WTC11 (cell line): Measurements from ENCODE around the gene CEP85L. TPM values are rescaled to one million over a fixed set of nuclear protein-coding genes. Genes with fewer than 3 reads are reported as not detected.
A peak's percentile ranks its signal among the peaks of the same experiment; 100 is the strongest.

Experiments used
- ATAC-seq: fragments of 200-7000 bp; cut with Tn5 transposase; 2 replicates; pipeline ENCODE4 v1.10.0; 2021; ENCODE audit warnings: mild to moderate bottlenecking, moderate library complexity
- CTCF ChIA-PET: fragments of 300-600 bp; sonication (Branson Sonifier 250); formaldehyde crosslinking; loops from one replicate; lab custom pipeline; 2021; ENCODE audit warnings: antibody characterized with exemption; lab: Charles Lee
- POLR2A ChIA-PET: fragments of 350-600 bp; sonication (Branson Sonifier 250); formaldehyde crosslinking; loops from one replicate; lab custom pipeline; 2021; ENCODE audit warnings: antibody characterized with exemption; lab: Charles Lee
- DNase-seq: peaks from one replicate; pipeline ENCODE4 v3.0.0; 2021; ENCODE audit warnings: low spot score
- H3K27ac Mint-ChIP-seq: 2 replicates; pipeline ENCODE4 v1.8.0; 2021; ENCODE audit warnings: mixed read lengths
- H3K27me3 Mint-ChIP-seq: 2 replicates; pipeline ENCODE4 v1.8.0; 2021; ENCODE audit warnings: low read depth, mild to moderate bottlenecking, moderate library complexity, mixed read lengths
- H3K36me3 Mint-ChIP-seq: 2 replicates; pipeline ENCODE4 v1.8.0; 2021; ENCODE audit warnings: mixed read lengths
- H3K4me1 Mint-ChIP-seq: 2 replicates; pipeline ENCODE4 v1.8.0; 2022; ENCODE audit warnings: mixed read lengths
- H3K4me3 Mint-ChIP-seq: 2 replicates; pipeline ENCODE4 v1.8.0; 2021; ENCODE audit warnings: mild to moderate bottlenecking, moderate library complexity, mixed read lengths
- H3K9me3 Mint-ChIP-seq: 2 replicates; pipeline ENCODE4 v1.8.0; 2021; ENCODE audit warnings: mixed read lengths
- ATF1 ChIP-seq: sonication (generic); formaldehyde crosslinking; IDR thresholded peaks from 2 replicates; pipeline ENCODE4 v1.8.1; 2023; ENCODE audit warnings: mild to moderate bottlenecking, moderate library complexity, missing genetic modification reagents
- CBFB ChIP-seq: sonication (generic); formaldehyde crosslinking; IDR thresholded peaks from 2 replicates; pipeline ENCODE4 v1.8.1; 2022; ENCODE audit warnings: mild to moderate bottlenecking, low read depth, missing genetic modification reagents
- CREM ChIP-seq: sonication (generic); formaldehyde crosslinking; IDR thresholded peaks from 2 replicates; pipeline ENCODE4 v1.8.1; 2022; ENCODE audit warnings: mild to moderate bottlenecking, missing genetic modification reagents, moderate library complexity
- EMX1 ChIP-seq: fragments of 250-450 bp; sonication (Bioruptor Pico); IDR thresholded peaks from 2 replicates; pipeline ENCODE4 v1.8.0; 2021; ENCODE audit warnings: mild to moderate bottlenecking
- GABPB1 ChIP-seq: sonication (generic); formaldehyde crosslinking; IDR thresholded peaks from 2 replicates; pipeline ENCODE4 v1.8.1; 2023; ENCODE audit warnings: mild to moderate bottlenecking, missing genetic modification reagents
- GTF2I ChIP-seq: fragments of 250-450 bp; sonication (Bioruptor Pico); conservative IDR thresholded peaks from 2 replicates; pipeline ENCODE4 v1.4.0; 2021; ENCODE audit warnings: mild to moderate bottlenecking
- JAZF1 ChIP-seq: fragments of 250-450 bp; sonication (Bioruptor Pico); IDR thresholded peaks from 2 replicates; pipeline ENCODE4 v1.9.0; 2021; ENCODE audit warnings: moderate library complexity, mild to moderate bottlenecking, inconsistent platforms
- NFYB ChIP-seq: sonication (generic); formaldehyde crosslinking; conservative IDR thresholded peaks from 2 replicates; pipeline ENCODE4 v1.8.0; 2022; ENCODE audit warnings: low read depth, missing genetic modification reagents
- TEAD4 ChIP-seq: sonication (generic); formaldehyde crosslinking; IDR thresholded peaks from 2 replicates; pipeline ENCODE4 v1.8.0; 2022; ENCODE audit warnings: mild to moderate bottlenecking, missing genetic modification reagents
- ZNF121 ChIP-seq: sonication (generic); formaldehyde crosslinking; IDR thresholded peaks from 2 replicates; pipeline ENCODE4 v1.8.0; 2023; ENCODE audit warnings: missing genetic modification reagents
- ZNF138 ChIP-seq: sonication (generic); formaldehyde crosslinking; conservative IDR thresholded peaks from 2 replicates; pipeline ENCODE4 v1.8.1; 2022; ENCODE audit warnings: mild to moderate bottlenecking, moderate library complexity, missing genetic modification reagents
- ZNF423 ChIP-seq: fragments of 250-450 bp; sonication (Bioruptor Pico); IDR thresholded peaks from 2 replicates; pipeline ENCODE4 v2.1.2; 2022; ENCODE audit warnings: mild to moderate bottlenecking, moderate library complexity
- ZNF532 ChIP-seq: fragments of 250-450 bp; sonication (Bioruptor Pico); IDR thresholded peaks from 2 replicates; pipeline ENCODE4 v1.9.0; 2021; ENCODE audit warnings: mild to moderate bottlenecking, borderline replicate concordance
- total RNA-seq: library from RNA; stranded (reverse); gene quantifications from 3 replicates; pipeline ENCODE4 v1.2.3, GENCODE V29; 2021
- TF ChIP-seq, protein P1 (sequence below): fragments of 250-450 bp; sonication (Bioruptor Pico); IDR thresholded peaks from 2 replicates; pipeline ENCODE4 v1.8.0; 2021; ENCODE audit warnings: mild to moderate bottlenecking
- TF ChIP-seq, protein P2 (sequence below): sonication (generic); formaldehyde crosslinking; conservative IDR thresholded peaks from 2 replicates; pipeline ENCODE4 v1.8.1; 2023; ENCODE audit warnings: mild to moderate bottlenecking, low read depth, missing genetic modification reagents, moderate library complexity
- TF ChIP-seq, protein P3 (sequence below): sonication (generic); formaldehyde crosslinking; IDR thresholded peaks from 2 replicates; pipeline ENCODE4 v1.8.0; 2022; ENCODE audit warnings: mild to moderate bottlenecking, missing genetic modification reagents
- TF ChIP-seq, protein P4 (sequence below): fragments of 250-450 bp; sonication (Bioruptor Pico); IDR thresholded peaks from 2 replicates; pipeline ENCODE4 v1.9.0; 2021; ENCODE audit warnings: mild to moderate bottlenecking
- TF ChIP-seq, protein P5 (sequence below): sonication (generic); formaldehyde crosslinking; IDR thresholded peaks from 2 replicates; pipeline ENCODE4 v1.8.1; 2022; ENCODE audit warnings: mild to moderate bottlenecking, missing genetic modification reagents, moderate library complexity, borderline replicate concordance

CEP85L gene
- total RNA-seq, 1 experiment from 2014 or later: 32.5 TPM

- TF ChIP-seq, protein P1, sequence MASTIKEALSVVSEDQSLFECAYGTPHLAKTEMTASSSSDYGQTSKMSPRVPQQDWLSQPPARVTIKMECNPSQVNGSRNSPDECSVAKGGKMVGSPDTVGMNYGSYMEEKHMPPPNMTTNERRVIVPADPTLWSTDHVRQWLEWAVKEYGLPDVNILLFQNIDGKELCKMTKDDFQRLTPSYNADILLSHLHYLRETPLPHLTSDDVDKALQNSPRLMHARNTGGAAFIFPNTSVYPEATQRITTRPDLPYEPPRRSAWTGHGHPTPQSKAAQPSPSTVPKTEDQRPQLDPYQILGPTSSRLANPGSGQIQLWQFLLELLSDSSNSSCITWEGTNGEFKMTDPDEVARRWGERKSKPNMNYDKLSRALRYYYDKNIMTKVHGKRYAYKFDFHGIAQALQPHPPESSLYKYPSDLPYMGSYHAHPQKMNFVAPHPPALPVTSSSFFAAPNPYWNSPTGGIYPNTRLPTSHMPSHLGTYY (CRISPR knock-in tag): no peak
- TF ChIP-seq TEAD4 (CRISPR knock-in tag): no peak
These were observed 174.8 kb downstream of the CEP85L start (continued) for GRCh38 chr6:118476551-118476950.

GRCh38 chr6:118473266-118473665, 178.1 kb downstream of the CEP85L start:
- Mint-ChIP-seq H3K4me1 (peaks cover 8% of the 10 kb centered on the region), H3K36me3 (no peaks in the 10 kb centered on the region), H3K9me3 (no peaks in the 10 kb centered on the region), H3K27ac (no peak overlapping the region; the same call in 1 of the 2 replicates), H3K4me3 (no peak overlapping the region), H3K27me3 (no peaks in the 10 kb centered on the region)
- ATAC-seq (no peak), DNase-seq (no peak)
- TF ChIP-seq, protein P2, sequence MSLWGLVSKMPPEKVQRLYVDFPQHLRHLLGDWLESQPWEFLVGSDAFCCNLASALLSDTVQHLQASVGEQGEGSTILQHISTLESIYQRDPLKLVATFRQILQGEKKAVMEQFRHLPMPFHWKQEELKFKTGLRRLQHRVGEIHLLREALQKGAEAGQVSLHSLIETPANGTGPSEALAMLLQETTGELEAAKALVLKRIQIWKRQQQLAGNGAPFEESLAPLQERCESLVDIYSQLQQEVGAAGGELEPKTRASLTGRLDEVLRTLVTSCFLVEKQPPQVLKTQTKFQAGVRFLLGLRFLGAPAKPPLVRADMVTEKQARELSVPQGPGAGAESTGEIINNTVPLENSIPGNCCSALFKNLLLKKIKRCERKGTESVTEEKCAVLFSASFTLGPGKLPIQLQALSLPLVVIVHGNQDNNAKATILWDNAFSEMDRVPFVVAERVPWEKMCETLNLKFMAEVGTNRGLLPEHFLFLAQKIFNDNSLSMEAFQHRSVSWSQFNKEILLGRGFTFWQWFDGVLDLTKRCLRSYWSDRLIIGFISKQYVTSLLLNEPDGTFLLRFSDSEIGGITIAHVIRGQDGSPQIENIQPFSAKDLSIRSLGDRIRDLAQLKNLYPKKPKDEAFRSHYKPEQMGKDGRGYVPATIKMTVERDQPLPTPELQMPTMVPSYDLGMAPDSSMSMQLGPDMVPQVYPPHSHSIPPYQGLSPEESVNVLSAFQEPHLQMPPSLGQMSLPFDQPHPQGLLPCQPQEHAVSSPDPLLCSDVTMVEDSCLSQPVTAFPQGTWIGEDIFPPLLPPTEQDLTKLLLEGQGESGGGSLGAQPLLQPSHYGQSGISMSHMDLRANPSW (CRISPR knock-in tag): no peak
- TF ChIP-seq EMX1 (no peak), CBFB (CRISPR knock-in tag) (no peak), NFYB (CRISPR knock-in tag) (no peak), ZNF423 (no peak), ATF1 (CRISPR knock-in tag) (no peak)
- TF ChIP-seq, protein P3, sequence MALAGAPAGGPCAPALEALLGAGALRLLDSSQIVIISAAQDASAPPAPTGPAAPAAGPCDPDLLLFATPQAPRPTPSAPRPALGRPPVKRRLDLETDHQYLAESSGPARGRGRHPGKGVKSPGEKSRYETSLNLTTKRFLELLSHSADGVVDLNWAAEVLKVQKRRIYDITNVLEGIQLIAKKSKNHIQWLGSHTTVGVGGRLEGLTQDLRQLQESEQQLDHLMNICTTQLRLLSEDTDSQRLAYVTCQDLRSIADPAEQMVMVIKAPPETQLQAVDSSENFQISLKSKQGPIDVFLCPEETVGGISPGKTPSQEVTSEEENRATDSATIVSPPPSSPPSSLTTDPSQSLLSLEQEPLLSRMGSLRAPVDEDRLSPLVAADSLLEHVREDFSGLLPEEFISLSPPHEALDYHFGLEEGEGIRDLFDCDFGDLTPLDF (CRISPR knock-in tag): no peak
- TF ChIP-seq, protein P4, sequence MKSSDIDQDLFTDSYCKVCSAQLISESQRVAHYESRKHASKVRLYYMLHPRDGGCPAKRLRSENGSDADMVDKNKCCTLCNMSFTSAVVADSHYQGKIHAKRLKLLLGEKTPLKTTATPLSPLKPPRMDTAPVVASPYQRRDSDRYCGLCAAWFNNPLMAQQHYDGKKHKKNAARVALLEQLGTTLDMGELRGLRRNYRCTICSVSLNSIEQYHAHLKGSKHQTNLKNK (CRISPR knock-in tag): no peak
- POLR2A ChIA-PET: no interaction called here
- CTCF ChIA-PET: no interaction called here

- ChIA-PET POLR2A (no interaction called here), CTCF (no interaction called here)
- Mint-ChIP-seq H3K9me3 (no peaks in the 10 kb centered on the region), H3K4me1 (peaks cover 9% of the 10 kb centered on the region), H3K27me3 (no peaks in the 10 kb centered on the region), H3K4me3 (no peak overlapping the region), H3K27ac (no peak overlapping the region), H3K36me3 (peaks cover 2% of the 10 kb centered on the region)
- ATAC-seq (no peak), DNase-seq (no peak)
- TF ChIP-seq GABPB1: peak; percentile 47
- TF ChIP-seq GTF2I: no peak
These were observed 181.9 kb downstream of the CEP85L start for GRCh38 chr6:118469468-118469867.

GRCh38 chr6:118468682-118469465, 182.5 kb downstream of the CEP85L start:
- H3K36me3 Mint-ChIP-seq: peaks cover 2% of the 10 kb centered on the region
- ChIA-PET CTCF (no interaction called here), POLR2A (no interaction called here)
- ATAC-seq (no peak), DNase-seq (no peak)
- H3K9me3 Mint-ChIP-seq: no peaks in the 10 kb centered on the region
- no peak overlapping the region for H3K27ac Mint-ChIP-seq
- no peak overlapping the region for H3K4me3 Mint-ChIP-seq
- H3K4me1 Mint-ChIP-seq: peaks cover 9% of the 10 kb centered on the region
- H3K27me3 Mint-ChIP-seq: no peaks in the 10 kb centered on the region
- TF ChIP-seq, protein P5, sequence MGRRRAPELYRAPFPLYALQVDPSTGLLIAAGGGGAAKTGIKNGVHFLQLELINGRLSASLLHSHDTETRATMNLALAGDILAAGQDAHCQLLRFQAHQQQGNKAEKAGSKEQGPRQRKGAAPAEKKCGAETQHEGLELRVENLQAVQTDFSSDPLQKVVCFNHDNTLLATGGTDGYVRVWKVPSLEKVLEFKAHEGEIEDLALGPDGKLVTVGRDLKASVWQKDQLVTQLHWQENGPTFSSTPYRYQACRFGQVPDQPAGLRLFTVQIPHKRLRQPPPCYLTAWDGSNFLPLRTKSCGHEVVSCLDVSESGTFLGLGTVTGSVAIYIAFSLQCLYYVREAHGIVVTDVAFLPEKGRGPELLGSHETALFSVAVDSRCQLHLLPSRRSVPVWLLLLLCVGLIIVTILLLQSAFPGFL: no peak
- TF ChIP-seq JAZF1 (CRISPR knock-in tag) (no peak), ZNF121 (CRISPR knock-in tag) (no peak), ZNF138 (CRISPR knock-in tag) (no peak), CREM (CRISPR knock-in tag) (no peak), ZNF532 (CRISPR knock-in tag) (no peak)
- TF ChIP-seq, protein P4 (CRISPR knock-in tag): no peak
